H1 (cell line): ENCODE data around the gene SMIM29. TPM values are rescaled to one million over a fixed set of nuclear protein-coding genes. Genes with fewer than 3 reads are reported as not detected.

ENCODE experiments used
- CTCF ChIA-PET: fragments of 300-600 bp; sonication (Branson Sonifier 250); formaldehyde crosslinking; loops from one replicate; lab custom pipeline; 2021; ENCODE audit not compliant: partially characterized antibody; lab: Charles Lee
- POLR2A ChIA-PET: fragments of 300-600 bp; sonication (Branson Sonifier 250); formaldehyde crosslinking; loops from one replicate; lab custom pipeline; 2021; ENCODE audit warnings: inconsistent platforms; ENCODE audit not compliant: partially characterized antibody; lab: Charles Lee
- DNase-seq, 2 experiments: peaks; one replicate each; pipeline versions ENCODE4 v3.0.0 to v3.0.0-alpha.2; 2010 to 2022; ENCODE audit warnings: low spot score in 2 of 2, low read depth in 1 of 2, mixed read lengths in 1 of 2
- FAIRE-seq: peaks from 2 replicates; lab custom pipeline; 2011; peaks lifted over from hg19 to GRCh38; lab: Jason Lieb, UNC
- H2AFZ ChIP-seq: 2 replicates; pipeline ENCODE4 v1.8.1; 2012; ENCODE audit warnings: low read length, inconsistent platforms
- H2AK5ac ChIP-seq: 2 replicates; pipeline ENCODE4 v1.6.1; 2013; ENCODE audit warnings: low read depth, low read length
- H2BK120ac ChIP-seq: replicated peaks from 2 replicates; pipeline ENCODE3; 2013; ENCODE audit warnings: low read depth, low read length, inconsistent platforms
- H2BK12ac ChIP-seq: 2 replicates; pipeline ENCODE4 v1.6.1; 2013; ENCODE audit warnings: low read depth, low read length
- H2BK15ac ChIP-seq: 2 replicates; pipeline ENCODE4 v1.6.1; 2013; ENCODE audit warnings: low read length
- H2BK20ac ChIP-seq: 2 replicates; pipeline ENCODE4 v1.6.1; 2013; ENCODE audit warnings: low read length
- H2BK5ac ChIP-seq: 2 replicates; pipeline ENCODE4 v1.6.1; 2013; ENCODE audit warnings: low read depth, low read length
- H3K14ac ChIP-seq: 2 replicates; pipeline ENCODE4 v1.6.1; 2013; ENCODE audit warnings: inconsistent platforms; ENCODE audit not compliant: insufficient read length
- H3K18ac ChIP-seq: 2 replicates; pipeline ENCODE4 v1.6.1; 2013; ENCODE audit warnings: low read length; ENCODE audit errors: extremely low read depth
- H3K23ac ChIP-seq: 2 replicates; pipeline ENCODE4 v1.6.1; 2013; ENCODE audit warnings: inconsistent platforms; ENCODE audit not compliant: insufficient read length
- H3K23me2 ChIP-seq: 2 replicates; pipeline ENCODE4 v1.6.1; 2013; ENCODE audit warnings: low read depth, low read length
- H3K27ac ChIP-seq: 2 replicates; pipeline ENCODE4 v1.6.1; 2011; ENCODE audit warnings: low read depth, low read length, inconsistent platforms
- H3K27me3 ChIP-seq, 4 experiments: replicated peaks in 1 of 4; 1 replicate in 1 of 4; 2 replicates in 3 of 4; pipeline versions ENCODE4 v1.6.1 to v1.8.1; 2011 to 2013; ENCODE audit warnings: low read length in 3 of 4, mild to moderate bottlenecking in 3 of 4, inconsistent platforms in 2 of 4, mixed read lengths in 2 of 4, moderate library complexity in 1 of 4; ENCODE audit not compliant: control insufficient read depth in 3 of 4, insufficient read depth in 3 of 4; ENCODE audit errors: extremely low read depth in 1 of 4
- H3K36me3 ChIP-seq, 4 experiments: 2 replicates each; pipeline versions ENCODE4 v1.6.1 to v1.8.1; 2011 to 2013; ENCODE audit warnings: mild to moderate bottlenecking in 4 of 4, low read length in 3 of 4, moderate library complexity in 2 of 4, control low read depth in 1 of 4, inconsistent platforms in 1 of 4; ENCODE audit not compliant: insufficient read depth in 4 of 4, control insufficient read depth in 2 of 4
- H3K4ac ChIP-seq: replicated peaks from 2 replicates; pipeline ENCODE3; 2013; ENCODE audit warnings: low read length, low read depth, mixed read lengths, inconsistent platforms; ENCODE audit not compliant: insufficient read length
- H3K4me1 ChIP-seq, 4 experiments: replicated peaks in 1 of 4; 1 replicate in 1 of 4; 2 replicates in 3 of 4; pipeline versions ENCODE4 v1.6.1 to v1.8.1; 2011 to 2013; ENCODE audit warnings: low read length in 3 of 4, inconsistent platforms in 2 of 4, mixed read lengths in 1 of 4; ENCODE audit not compliant: insufficient read depth in 4 of 4, control insufficient read depth in 3 of 4
- H3K4me2 ChIP-seq, 2 experiments: 2 replicates each; pipeline versions ENCODE4 v1.6.1 to v1.8.1; 2011 to 2013; ENCODE audit warnings: low read depth in 2 of 2, low read length in 2 of 2, control low read depth in 1 of 2, inconsistent platforms in 1 of 2, mild to moderate bottlenecking in 1 of 2; ENCODE audit not compliant: insufficient read depth in 1 of 2
- H3K4me3 ChIP-seq, 4 experiments: fragments of 200-600, 300-600 bp in 1 of 4; sonication (generic), shearing (Covaris generic), sonication (Bioruptor Twin) in 1 of 4; 2 replicates each; pipeline versions ENCODE4 v1.5.1 to v1.8.1; 2011 to 2016; ENCODE audit warnings: low read length in 4 of 4, low read depth in 3 of 4, control low read depth in 2 of 4, inconsistent platforms in 2 of 4, mild to moderate bottlenecking in 2 of 4, mixed read lengths in 1 of 4, moderate library complexity in 1 of 4; ENCODE audit not compliant: insufficient read depth in 2 of 4; ENCODE audit errors: extremely low read depth in 1 of 4
- H3K56ac ChIP-seq: replicated peaks from 2 replicates; pipeline ENCODE3; 2013; ENCODE audit warnings: low read depth, mild to moderate bottlenecking, mixed read lengths, low read length, inconsistent platforms; ENCODE audit not compliant: insufficient read length
- H3K79me1 ChIP-seq: 2 replicates; pipeline ENCODE4 v1.6.1; 2013; ENCODE audit warnings: low read depth, low read length, control low read depth
- H3K79me2 ChIP-seq, 2 experiments: 2 replicates each; pipeline versions ENCODE4 v1.6.1 to v1.8.1; 2012 to 2013; ENCODE audit warnings: low read length in 2 of 2, mild to moderate bottlenecking in 2 of 2, inconsistent platforms in 1 of 2; ENCODE audit not compliant: insufficient read depth in 2 of 2, control insufficient read depth in 1 of 2
- H3K9ac ChIP-seq, 4 experiments: replicated peaks in 1 of 4; 1 replicate in 1 of 4; 2 replicates in 3 of 4; pipeline versions ENCODE4 v1.6.1 to v1.8.1; 2011 to 2013; ENCODE audit warnings: low read depth in 3 of 4, low read length in 3 of 4, control low read depth in 2 of 4, mild to moderate bottlenecking in 2 of 4, moderate library complexity in 2 of 4, inconsistent platforms in 1 of 4; ENCODE audit errors: extremely low read depth in 1 of 4
- H3K9me3 ChIP-seq, 2 experiments: 2 replicates each; pipeline versions ENCODE4 v1.6.1 to v1.8.1; 2012 to 2013; ENCODE audit warnings: mild to moderate bottlenecking in 2 of 2, moderate library complexity in 2 of 2, control low read depth in 1 of 2, inconsistent platforms in 1 of 2, low read depth in 1 of 2, low read length in 1 of 2, mixed read lengths in 1 of 2; ENCODE audit not compliant: insufficient read depth in 2 of 2
- H4K20me1 ChIP-seq, 2 experiments: replicated peaks in 1 of 2; 2 replicates each; pipeline versions ENCODE3 to v1.8.1; 2011 to 2013; ENCODE audit warnings: inconsistent platforms in 2 of 2, low read length in 2 of 2, mild to moderate bottlenecking in 1 of 2; ENCODE audit not compliant: insufficient read depth in 2 of 2, control insufficient read depth in 1 of 2
- H4K5ac ChIP-seq: 2 replicates; pipeline ENCODE4 v1.6.1; 2013; ENCODE audit warnings: low read length, low read depth, mixed read lengths, inconsistent platforms; ENCODE audit not compliant: insufficient read length
- H4K8ac ChIP-seq: 2 replicates; pipeline ENCODE4 v1.8.0; 2013; ENCODE audit warnings: mild to moderate bottlenecking, moderate library complexity, low read length, inconsistent platforms; ENCODE audit not compliant: insufficient read depth; ENCODE audit errors: extremely low read depth
- H4K91ac ChIP-seq: replicated peaks from 2 replicates; pipeline ENCODE3; 2013; ENCODE audit warnings: low read length, mixed read lengths, inconsistent platforms; ENCODE audit not compliant: insufficient read length
- RNF2 ChIP-seq: fragments of 200-900, 300-1000 bp; sonication (generic); IDR thresholded peaks from 2 replicates; pipeline ENCODE4 v1.7.1; 2016; ENCODE audit warnings: borderline replicate concordance, low read depth, mild to moderate bottlenecking, antibody characterized with exemption, low read length; ENCODE audit not compliant: poor library complexity, severe bottlenecking; ENCODE audit errors: missing control alignments
- WGBS, 2 experiments: shearing (Covaris generic) in 1 of 2; methylation state at CpG; one replicate each; pipeline versions ENCODE4 v1.1.6 to v1.1.7; 2013 to 2015; ENCODE audit warnings: low lambda C conversion rate in 2 of 2, mixed read lengths in 2 of 2, inconsistent platforms in 1 of 2, low coverage in 1 of 2, missing lambda C conversion rate in 1 of 2; ENCODE audit not compliant: insufficient replicate concordance in 2 of 2, insufficient coverage in 1 of 2, insufficient read length in 1 of 2; ENCODE audit errors: extremely low coverage in 1 of 2, missing lambda C conversion rate in 1 of 2; 5-methylcytosine and 5-hydroxymethylcytosine counted together
- polyA plus RNA-seq, 7 experiments: library from polyadenylated mRNA; depleted of rRNA in 3 of 7; stranded (reverse) in 5 of 7; unstranded in 2 of 7; fragments of >200 nt in 5 of 7; fragments of 200-250 nt in 2 of 7; gene quantifications; 1 replicate in 5 of 7; 2 replicates in 1 of 7; 4 replicates in 1 of 7; pipeline versions ENCODE4 v1.2.1 to v1.2.3, GENCODE V29; 2011 to 2013; ENCODE audit warnings: missing spikeins in 2 of 7, mixed read lengths in 2 of 7
- total RNA-seq: library from RNA; stranded (reverse); fragmentation: NEBNext Ultra II Directional; extraction: Animal tissue kit (Norgen Biotek cat#: 25700); gene quantifications from 2 replicates; pipeline ENCODE4 v1.2.1, GENCODE V29; 2021

SMIM29 gene
- total and polyA plus RNA-seq, 2 of the 8 experiments (the other 6 are each of a cell fraction or from before 2014, with no cell fraction given) = 7.0 to 22.4 TPM

- Histone ChIP-seq H2BK20ac (peak overlapping the region; percentile 90; the same call in 1 of the 2 replicates), H2BK15ac (peak overlapping the region; percentile 92), H2AK5ac (peak overlapping the region; percentile 44), H4K20me1 (no peaks in the 10 kb centered on the region), H3K9me3 (no peaks in the 10 kb centered on the region), H2BK12ac (peak overlapping the region; percentile 7; the same call in 1 of the 2 replicates), H2AFZ (no peak overlapping the region), H3K27ac (no peak overlapping the region), H3K79me2 (peaks cover 4 to 12% of the 10 kb centered on the region in 2 experiments; a peak in 3 of 4 replicates), H3K4ac (no peak overlapping the region), H3K27me3 (no peaks in the 10 kb centered on the region), H3K56ac (no peak overlapping the region), H4K5ac (no peak overlapping the region), H4K8ac (no peak overlapping the region), H2BK120ac (peak overlapping the region; percentile 34), H3K4me1 (peaks cover under 1 to 14% (median 12%) of the 10 kb centered on the region in 4 experiments), H3K18ac (peak overlapping the region; percentile 35; the same call in 1 of the 2 replicates), H3K36me3 (no peaks in the 10 kb centered on the region), H3K23ac (no peak overlapping the region), H2BK5ac (peak overlapping the region; percentile 75; the same call in 1 of the 2 replicates), H3K14ac (no peak overlapping the region), H3K79me1 (no peaks in the 10 kb centered on the region; the same call in 1 of the 2 replicates), H3K4me3 (no peak overlapping the region), H4K91ac (peak overlapping the region; percentile 32), H3K9ac (no peak overlapping the region; a peak in 1 of 7 replicates), H3K23me2 (peaks cover 9% of the 10 kb centered on the region), H3K4me2 (no peak overlapping the region)
- ChIA-PET POLR2A (interaction anchor here (0.5 to 9.0 kb wide), 12 partner anchors 9 to 299 kb away, joined by 3 to 191 read pairs (median 6); partner anchors contain the start of genes GRM4 and SMIM29), CTCF (interaction anchor here (1.8 to 4.1 kb wide), 3 partner anchors 11 to 70 kb away, joined by 7 to 29 read pairs (median 9); no protein-coding TSS in a partner anchor)
- no peak for DNase-seq
- no peak for FAIRE-seq
- 77% methylated on average over 5 of the region's 5 CpGs; no CpG with 5 or more reads in 1 of the 2 experiments for WGBS, 2 experiments
- no peak for TF ChIP-seq RNF2
Measured at GRCh38 chr6:34232901-34233300, 15.9 kb downstream of the SMIM29 start.
